GM12891 (cell line): ENCODE measurements around the gene NPY.

Experiments used
- POLR2A ChIP-seq: IDR thresholded peaks from 2 replicates; pipeline ENCODE4 v1.6.1; 2011; ENCODE audit warnings: low read depth, low read length, control low read depth
- POLR2AphosphoS5 ChIP-seq: IDR thresholded peaks from 2 replicates; pipeline ENCODE4 v1.6.1; 2011; ENCODE audit warnings: low read depth, low read length, control low read depth
- TAF1 ChIP-seq: IDR thresholded peaks from 2 replicates; pipeline ENCODE4 v1.6.1; 2011; ENCODE audit warnings: low read depth, low read length, control low read depth

DNA sequence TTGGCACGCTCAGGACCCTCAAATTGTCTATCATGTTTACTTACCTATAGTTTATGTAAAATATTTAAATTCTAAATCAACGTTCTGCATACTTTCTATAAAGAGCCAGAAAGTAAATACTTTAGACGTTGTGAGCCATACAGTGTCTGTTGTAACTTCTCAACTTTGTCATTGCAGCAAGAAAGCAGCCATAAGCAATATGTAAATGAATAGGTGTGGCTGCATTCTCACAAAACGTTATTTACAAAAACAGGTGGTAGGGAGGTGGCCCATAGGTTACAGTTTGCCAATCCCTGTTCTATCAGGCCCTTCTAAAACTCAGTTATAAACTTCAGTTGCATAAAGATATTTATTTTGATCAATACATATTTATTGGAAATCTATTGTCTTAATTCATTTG is 12.1 kb upstream of the NPY start:
- TF ChIP-seq POLR2A, result no peak
- TF ChIP-seq POLR2AphosphoS5, result no peak
- TF ChIP-seq TAF1, result no peak
